Measurements from ENCODE around the gene XPNPEP1. TPM values are rescaled to one million over a fixed set of nuclear protein-coding genes. Genes with fewer than 3 reads are reported as not detected.

XPNPEP1 gene
- polyA plus RNA-seq, 1 of the 3 experiments (the other 2 are of a cell fraction), result 167 TPM

DNA sequence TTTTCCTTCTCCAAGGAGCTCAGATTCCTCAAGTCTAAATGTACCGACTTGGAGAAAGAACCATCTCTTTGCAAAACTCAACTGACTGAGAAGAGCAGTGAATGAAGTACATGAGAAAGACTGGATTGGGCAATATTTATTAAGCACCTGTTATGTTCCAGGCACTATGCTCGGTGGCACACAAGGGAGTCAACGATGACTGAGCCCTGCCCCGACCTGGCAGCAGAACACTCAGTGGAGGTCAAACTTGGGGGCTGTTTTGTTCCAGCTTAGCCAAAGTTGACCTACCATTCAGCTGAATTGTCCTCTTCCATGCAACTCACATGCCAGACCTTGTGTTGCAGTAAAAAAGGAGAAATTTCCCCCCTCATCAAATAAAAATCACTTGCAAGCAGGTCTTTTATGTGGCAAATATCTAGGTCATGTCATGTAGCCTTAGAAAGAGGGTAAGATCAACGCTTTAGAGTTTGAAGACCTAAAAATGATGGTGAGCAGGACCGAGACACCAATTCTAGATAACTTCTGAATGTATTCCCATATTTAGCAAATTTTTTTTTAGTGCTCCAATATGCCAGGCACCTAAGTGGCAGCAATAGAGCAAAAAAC is 14.3 kb upstream of the XPNPEP1 start:
- no peaks in the 10 kb centered on the region for H3K9me2 ChIP-seq
- H3K4me1 ChIP-seq (ENCODE audit: control insufficient read depth in 1 of 2, insufficient read depth in 2 of 2, low read depth in 1 of 2, low read length in 1 of 2), result peaks cover 2 to 12% of the 10 kb centered on the region in 2 experiments; a peak in 2 of 4 replicates
- CTCF ChIA-PET, result interaction anchor here (0.9 kb wide), 1 partner anchor 20 kb away, joined by 3 read pairs; no protein-coding TSS in a partner anchor
- no peak overlapping the region for H3K4me2 ChIP-seq
- no peaks in the 10 kb centered on the region for H3K79me2 ChIP-seq (ENCODE audit: insufficient read depth)
- POLR2A ChIA-PET, result no interaction called here
- no peak overlapping the region for H2AFZ ChIP-seq (ENCODE audit: low read depth)
- H3K9ac ChIP-seq, result no peak overlapping the region
- H3K9me3 ChIP-seq, result no peaks in the 10 kb centered on the region
- no peak overlapping the region for H3K4me3 ChIP-seq (ENCODE audit: low read depth in 2 of 2, low read length in 1 of 2)
- H3F3A ChIP-seq (replicated peaks; ENCODE audit: insufficient read depth), result no peaks in the 10 kb centered on the region
- no peaks in the 10 kb centered on the region for H3K36me3 ChIP-seq (replicated peaks in 1 of 2; ENCODE audit: control insufficient read depth in 1 of 2, insufficient read depth in 2 of 2, low read length in 1 of 2)
- H4K20me1 ChIP-seq (ENCODE audit: insufficient read depth), result no peaks in the 10 kb centered on the region
- TF ChIP-seq RAD21 (IDR thresholded peaks at IDR 0.05; ENCODE audit: low read length) (no peak), JUND (IDR thresholded peaks at IDR 0.05) (no peak), MXI1 (IDR thresholded peaks at IDR 0.05; ENCODE audit: low read depth, low read length) (no peak), GATA2 (CRISPR knock-in tag; IDR thresholded peaks at IDR 0.05) (no peak), NFIC (IDR thresholded peaks at IDR 0.05; ENCODE audit: borderline replicate concordance) (no peak), CHD2 (IDR thresholded peaks at IDR 0.05; ENCODE audit: low read length, partially characterized antibody) (no peak), RXRA (IDR thresholded peaks at IDR 0.05; ENCODE audit: borderline replicate concordance, low read depth) (no peak), TCF12 (IDR thresholded peaks at IDR 0.05) (no peak), GABPA (IDR thresholded peaks at IDR 0.05; ENCODE audit: low read depth) (no peak), RFX5 (IDR thresholded peaks at IDR 0.05; ENCODE audit: low read length) (no peak), TEAD4 (IDR thresholded peaks at IDR 0.05; ENCODE audit: borderline replicate concordance, insufficient read depth) (no peak), MEF2A (IDR thresholded peaks at IDR 0.05; ENCODE audit: borderline replicate concordance, low read depth) (no peak), YY1 (IDR thresholded peaks at IDR 0.05; ENCODE audit: low read depth) (no peak), FOSL2 (IDR thresholded peaks at IDR 0.05; ENCODE audit: borderline replicate concordance, low read depth) (no peak), FOXM1 (IDR thresholded peaks at IDR 0.05; ENCODE audit: low read depth) (no peak)
- TF ChIP-seq, protein P1, sequence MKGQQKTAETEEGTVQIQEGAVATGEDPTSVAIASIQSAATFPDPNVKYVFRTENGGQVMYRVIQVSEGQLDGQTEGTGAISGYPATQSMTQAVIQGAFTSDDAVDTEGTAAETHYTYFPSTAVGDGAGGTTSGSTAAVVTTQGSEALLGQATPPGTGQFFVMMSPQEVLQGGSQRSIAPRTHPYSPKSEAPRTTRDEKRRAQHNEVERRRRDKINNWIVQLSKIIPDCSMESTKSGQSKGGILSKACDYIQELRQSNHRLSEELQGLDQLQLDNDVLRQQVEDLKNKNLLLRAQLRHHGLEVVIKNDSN (IDR thresholded peaks at IDR 0.05; ENCODE audit: borderline replicate concordance, low read depth), result no peak
- TF ChIP-seq, protein P2, sequence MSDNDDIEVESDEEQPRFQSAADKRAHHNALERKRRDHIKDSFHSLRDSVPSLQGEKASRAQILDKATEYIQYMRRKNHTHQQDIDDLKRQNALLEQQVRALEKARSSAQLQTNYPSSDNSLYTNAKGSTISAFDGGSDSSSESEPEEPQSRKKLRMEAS (IDR thresholded peaks at IDR 0.05; ENCODE audit: low read depth), result no peak
- TF ChIP-seq, protein P3, sequence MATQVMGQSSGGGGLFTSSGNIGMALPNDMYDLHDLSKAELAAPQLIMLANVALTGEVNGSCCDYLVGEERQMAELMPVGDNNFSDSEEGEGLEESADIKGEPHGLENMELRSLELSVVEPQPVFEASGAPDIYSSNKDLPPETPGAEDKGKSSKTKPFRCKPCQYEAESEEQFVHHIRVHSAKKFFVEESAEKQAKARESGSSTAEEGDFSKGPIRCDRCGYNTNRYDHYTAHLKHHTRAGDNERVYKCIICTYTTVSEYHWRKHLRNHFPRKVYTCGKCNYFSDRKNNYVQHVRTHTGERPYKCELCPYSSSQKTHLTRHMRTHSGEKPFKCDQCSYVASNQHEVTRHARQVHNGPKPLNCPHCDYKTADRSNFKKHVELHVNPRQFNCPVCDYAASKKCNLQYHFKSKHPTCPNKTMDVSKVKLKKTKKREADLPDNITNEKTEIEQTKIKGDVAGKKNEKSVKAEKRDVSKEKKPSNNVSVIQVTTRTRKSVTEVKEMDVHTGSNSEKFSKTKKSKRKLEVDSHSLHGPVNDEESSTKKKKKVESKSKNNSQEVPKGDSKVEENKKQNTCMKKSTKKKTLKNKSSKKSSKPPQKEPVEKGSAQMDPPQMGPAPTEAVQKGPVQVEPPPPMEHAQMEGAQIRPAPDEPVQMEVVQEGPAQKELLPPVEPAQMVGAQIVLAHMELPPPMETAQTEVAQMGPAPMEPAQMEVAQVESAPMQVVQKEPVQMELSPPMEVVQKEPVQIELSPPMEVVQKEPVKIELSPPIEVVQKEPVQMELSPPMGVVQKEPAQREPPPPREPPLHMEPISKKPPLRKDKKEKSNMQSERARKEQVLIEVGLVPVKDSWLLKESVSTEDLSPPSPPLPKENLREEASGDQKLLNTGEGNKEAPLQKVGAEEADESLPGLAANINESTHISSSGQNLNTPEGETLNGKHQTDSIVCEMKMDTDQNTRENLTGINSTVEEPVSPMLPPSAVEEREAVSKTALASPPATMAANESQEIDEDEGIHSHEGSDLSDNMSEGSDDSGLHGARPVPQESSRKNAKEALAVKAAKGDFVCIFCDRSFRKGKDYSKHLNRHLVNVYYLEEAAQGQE (IDR thresholded peaks at IDR 0.05; ENCODE audit: low read depth, low read length), result no peak
- TF ChIP-seq, protein P4, sequence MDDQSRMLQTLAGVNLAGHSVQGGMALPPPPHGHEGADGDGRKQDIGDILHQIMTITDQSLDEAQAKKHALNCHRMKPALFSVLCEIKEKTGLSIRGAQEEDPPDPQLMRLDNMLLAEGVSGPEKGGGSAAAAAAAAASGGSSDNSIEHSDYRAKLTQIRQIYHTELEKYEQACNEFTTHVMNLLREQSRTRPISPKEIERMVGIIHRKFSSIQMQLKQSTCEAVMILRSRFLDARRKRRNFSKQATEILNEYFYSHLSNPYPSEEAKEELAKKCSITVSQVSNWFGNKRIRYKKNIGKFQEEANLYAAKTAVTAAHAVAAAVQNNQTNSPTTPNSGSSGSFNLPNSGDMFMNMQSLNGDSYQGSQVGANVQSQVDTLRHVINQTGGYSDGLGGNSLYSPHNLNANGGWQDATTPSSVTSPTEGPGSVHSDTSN (IDR thresholded peaks at IDR 0.05), result no peak
- no peak for DNase-seq
- WGBS (ENCODE audit: low lambda C conversion rate), result 80% methylated on average over 6 of the region's 6 CpGs
- H3K27ac ChIP-seq (ENCODE audit: low read depth in 2 of 2, low read length in 1 of 2), result no peak overlapping the region
- H3K27me3 ChIP-seq (ENCODE audit: insufficient read depth), result no peaks in the 10 kb centered on the region

Data from SK-N-SH (cell line).